ENCODE results near the gene DDX24. TPM values are rescaled to one million over a fixed set of nuclear protein-coding genes. Genes with fewer than 3 reads are reported as not detected.

Gene DDX24
- total RNA-seq, result 100 to 1,000 TPM; 241 to 252 TPM

GRCh38 chr14:94080621-94081385, at the start of gene DDX24, which contains the start of gene IFI27L1:
Gene DDX24, minus strand, starts transcription at chr14:94081202. Its CDS starts 1,460 bp downstream, at chr14:94079742.
Gene IFI27L1, plus strand, starts transcription at chr14:94081310. Its CDS starts 15,628 bp downstream, at chr14:94096938.
- H3K36me3 Mint-ChIP-seq, result peaks cover 37% of the 10 kb centered on the region
- intact Hi-C loops (cut with micrococcal nuclease), result loop anchor here (1.0 to 2.0 kb wide), 6 partner anchors 25 to 118 kb away; partner anchors contain the start of genes IFI27L2 and OTUB2
- POLR2A ChIA-PET, result interaction anchor here (0.7 to 1.8 kb wide), 13 partner anchors 10 to 141 kb away, joined by 3 to 8 read pairs (median 4); partner anchors contain the start of gene IFI27L2

GRCh38 chr14:94129758-94130414, 48.9 kb upstream of the DDX24 start:
- CTCF ChIA-PET, result interaction anchor here (0.8 to 6.8 kb wide), 12 partner anchors 8 to 419 kb away, joined by 3 to 64 read pairs (median 4); no protein-coding TSS in a partner anchor
- peak overlapping the region; percentile 21 for H3K27ac Mint-ChIP-seq

More at GRCh38 chr14:94080621-94081385, at the start of gene DDX24, which contains the start of gene IFI27L1:
- Mint-ChIP-seq H3K27me3 (no peaks in the 10 kb centered on the region), H3K4me1 (ENCODE audit: low read depth) (peaks cover 49% of the 10 kb centered on the region), H3K9me3 (no peaks in the 10 kb centered on the region), H3K27ac (peak within 1 kb of the TSS; percentile 99), H3K4me3 (peak within 1 kb of the TSS; percentile 99)
- peak; percentile 98 for DNase-seq
- CTCF ChIA-PET, result interaction anchor here (0.7 to 5.2 kb wide), 11 partner anchors 24 to 141 kb away, joined by 3 to 56 read pairs (median 4); no protein-coding TSS in a partner anchor

GRCh38 chr14:94129111-94129757, 48.2 kb upstream of the DDX24 start, which contains the start of gene IFI27L2:
Gene IFI27L2, minus strand, starts transcription at chr14:94129604. Its CDS starts 40 bp downstream, at chr14:94129564.
- peak; percentile 85 for DNase-seq
- peak within 1 kb of the TSS; percentile 85 for H3K4me3 Mint-ChIP-seq
- H3K27ac Mint-ChIP-seq, result peak within 1 kb of the TSS; percentile 76
- H3K36me3 Mint-ChIP-seq, result peaks cover 2% of the 10 kb centered on the region
- ChIA-PET POLR2A (interaction anchor here (2.0 kb wide), 1 partner anchor 48 kb away, joined by 8 read pairs; the partner anchor contains the start of genes DDX24 and IFI27L1), CTCF (interaction anchor here (0.8 to 6.8 kb wide), 15 partner anchors 7 to 420 kb away, joined by 3 to 64 read pairs (median 5); no protein-coding TSS in a partner anchor)
- H3K4me1 Mint-ChIP-seq (ENCODE audit: low read depth), result peaks cover 12% of the 10 kb centered on the region
- intact Hi-C loops (cut with micrococcal nuclease), result loop anchor here (1.0 to 5.0 kb wide), 3 partner anchors 48 to 167 kb away; partner anchors contain the start of genes DDX24 and IFI27L1
- no peaks in the 10 kb centered on the region for H3K27me3 Mint-ChIP-seq
- H3K9me3 Mint-ChIP-seq, result no peaks in the 10 kb centered on the region

More at GRCh38 chr14:94129758-94130414, 48.9 kb upstream of the DDX24 start:
- Mint-ChIP-seq H3K9me3 (no peaks in the 10 kb centered on the region), H3K4me1 (ENCODE audit: low read depth) (peaks cover 12% of the 10 kb centered on the region), H3K36me3 (peaks cover 2% of the 10 kb centered on the region), H3K27me3 (no peaks in the 10 kb centered on the region), H3K4me3 (peak overlapping the region; percentile 85)
- POLR2A ChIA-PET, result interaction anchor here (2.0 kb wide), 1 partner anchor 48 kb away, joined by 8 read pairs; the partner anchor contains the start of genes DDX24 and IFI27L1
- intact Hi-C loops (cut with micrococcal nuclease), result loop anchor here (1.0 to 10.0 kb wide), 4 partner anchors 49 to 175 kb away; partner anchors contain the start of genes DDX24 and IFI27L1
- DNase-seq, result peak; percentile 52

GRCh38 chr14:94128216-94128839, 47.3 kb upstream of the DDX24 start:
- intact Hi-C loops (cut with micrococcal nuclease), result loop anchor here (5.0 kb wide), 1 partner anchor 166 kb away; no protein-coding TSS in a partner anchor
- Mint-ChIP-seq H3K27me3 (no peaks in the 10 kb centered on the region), H3K36me3 (peaks cover 2% of the 10 kb centered on the region), H3K4me3 (peak overlapping the region; percentile 85), H3K9me3 (no peaks in the 10 kb centered on the region), H3K4me1 (ENCODE audit: low read depth) (peaks cover 12% of the 10 kb centered on the region), H3K27ac (no peak overlapping the region)
- DNase-seq, result no peak
- ChIA-PET CTCF (interaction anchor here (0.6 to 6.8 kb wide), 17 partner anchors 8 to 812 kb away, joined by 3 to 64 read pairs (median 4); no protein-coding TSS in a partner anchor), POLR2A (interaction anchor here (2.0 kb wide), 1 partner anchor 47 kb away, joined by 8 read pairs; the partner anchor contains the start of genes DDX24 and IFI27L1)

- intact Hi-C loops (cut with micrococcal nuclease), result loop anchor here (5.0 kb wide), 1 partner anchor 165 kb away; no protein-coding TSS in a partner anchor
- ChIA-PET CTCF (interaction anchor here (1.2 to 6.8 kb wide), 3 partner anchors 75 to 119 kb away, joined by 3 to 64 read pairs (median 3); no protein-coding TSS in a partner anchor), POLR2A (no interaction called here)
- Mint-ChIP-seq H3K9me3 (no peaks in the 10 kb centered on the region), H3K4me3 (no peak overlapping the region), H3K4me1 (ENCODE audit: low read depth) (peaks cover 12% of the 10 kb centered on the region), H3K27ac (no peak overlapping the region), H3K36me3 (peaks cover 2% of the 10 kb centered on the region), H3K27me3 (no peaks in the 10 kb centered on the region)
- no peak for DNase-seq
These were observed 46.3 kb upstream of the DDX24 start for GRCh38 chr14:94127330-94127729.

GRCh38 chr14:94126800-94127199, 45.8 kb upstream of the DDX24 start:
- Mint-ChIP-seq H3K4me3 (no peak overlapping the region), H3K4me1 (ENCODE audit: low read depth) (peaks cover 12% of the 10 kb centered on the region), H3K36me3 (peaks cover 2% of the 10 kb centered on the region), H3K27ac (no peak overlapping the region), H3K9me3 (no peaks in the 10 kb centered on the region), H3K27me3 (no peaks in the 10 kb centered on the region)
- ChIA-PET POLR2A (no interaction called here), CTCF (no interaction called here)
- DNase-seq, result no peak
- intact Hi-C loops (cut with micrococcal nuclease), result loop anchor here (5.0 kb wide), 1 partner anchor 164 kb away; no protein-coding TSS in a partner anchor

GRCh38 chr14:94126419-94126677, 45.3 kb upstream of the DDX24 start:
- no peak for DNase-seq
- ChIA-PET POLR2A (no interaction called here), CTCF (no interaction called here)
- peaks cover 4% of the 10 kb centered on the region for H3K9me3 Mint-ChIP-seq
- H3K4me3 Mint-ChIP-seq, result no peak overlapping the region
- H3K27ac Mint-ChIP-seq, result no peak overlapping the region
- peaks cover 2% of the 10 kb centered on the region for H3K36me3 Mint-ChIP-seq
- H3K27me3 Mint-ChIP-seq, result no peaks in the 10 kb centered on the region
- intact Hi-C loops (cut with micrococcal nuclease), result loop anchor here (5.0 kb wide), 1 partner anchor 164 kb away; no protein-coding TSS in a partner anchor
- H3K4me1 Mint-ChIP-seq (ENCODE audit: low read depth), result peaks cover 12% of the 10 kb centered on the region

- POLR2A ChIA-PET, result no interaction called here
- no peak overlapping the region for H3K27ac Mint-ChIP-seq
These were observed 44.8 kb upstream of the DDX24 start for GRCh38 chr14:94125659-94126418.

GRCh38 chr14:94124582-94125377, 43.8 kb upstream of the DDX24 start:
- Mint-ChIP-seq H3K4me3 (no peak overlapping the region), H3K4me1 (ENCODE audit: low read depth) (peaks cover 7% of the 10 kb centered on the region), H3K27me3 (no peaks in the 10 kb centered on the region), H3K27ac (no peak overlapping the region), H3K9me3 (peaks cover 20% of the 10 kb centered on the region), H3K36me3 (peaks cover 9% of the 10 kb centered on the region)
- ChIA-PET CTCF (interaction anchor here (0.9 to 2.1 kb wide), 4 partner anchors 12 to 185 kb away, joined by 3 to 12 read pairs (median 6); no protein-coding TSS in a partner anchor), POLR2A (no interaction called here)
- DNase-seq, result peak; percentile 5
- intact Hi-C loops (cut with micrococcal nuclease), result loop anchor here (5.0 kb wide), 1 partner anchor 162 kb away; no protein-coding TSS in a partner anchor

More at GRCh38 chr14:94125659-94126418, 44.8 kb upstream of the DDX24 start:
- Mint-ChIP-seq H3K9me3 (peaks cover 10% of the 10 kb centered on the region), H3K4me3 (no peak overlapping the region), H3K27me3 (no peaks in the 10 kb centered on the region), H3K36me3 (peaks cover 6% of the 10 kb centered on the region), H3K4me1 (ENCODE audit: low read depth) (peaks cover 12% of the 10 kb centered on the region)
- CTCF ChIA-PET, result interaction anchor here (0.9 to 2.1 kb wide), 4 partner anchors 11 to 186 kb away, joined by 3 to 12 read pairs (median 6); no protein-coding TSS in a partner anchor
- intact Hi-C loops (cut with micrococcal nuclease), result loop anchor here (5.0 kb wide), 1 partner anchor 164 kb away; no protein-coding TSS in a partner anchor
- DNase-seq, result peak; percentile 5

Data from activated CD4-positive, alpha-beta memory T cell treated with anti-CD3 and anti-CD28 coated beads for 36 hours (primary cell).